HFF-Myc (cell line): ENCODE results near the gene ERAL1.

Source experiments
- DNase-seq: peaks from one replicate; pipeline ENCODE4 v3.0.0-alpha.2; 2011; ENCODE audit warnings: low read depth; ENCODE audit errors: extremely low read depth
- H3K4me3 ChIP-seq: replicated peaks from 2 replicates; pipeline ENCODE4 v1.5.1; 2011; ENCODE audit warnings: low read depth, mild to moderate bottlenecking, control low read depth, low read length
- TF ChIP-seq, protein P1 (sequence below): IDR thresholded peaks from 2 replicates; pipeline ENCODE4 v1.5.1; 2012; ENCODE audit warnings: mild to moderate bottlenecking, low read depth, low read length, control low read depth; ENCODE audit errors: missing control alignments

Gene ERAL1

DNA sequence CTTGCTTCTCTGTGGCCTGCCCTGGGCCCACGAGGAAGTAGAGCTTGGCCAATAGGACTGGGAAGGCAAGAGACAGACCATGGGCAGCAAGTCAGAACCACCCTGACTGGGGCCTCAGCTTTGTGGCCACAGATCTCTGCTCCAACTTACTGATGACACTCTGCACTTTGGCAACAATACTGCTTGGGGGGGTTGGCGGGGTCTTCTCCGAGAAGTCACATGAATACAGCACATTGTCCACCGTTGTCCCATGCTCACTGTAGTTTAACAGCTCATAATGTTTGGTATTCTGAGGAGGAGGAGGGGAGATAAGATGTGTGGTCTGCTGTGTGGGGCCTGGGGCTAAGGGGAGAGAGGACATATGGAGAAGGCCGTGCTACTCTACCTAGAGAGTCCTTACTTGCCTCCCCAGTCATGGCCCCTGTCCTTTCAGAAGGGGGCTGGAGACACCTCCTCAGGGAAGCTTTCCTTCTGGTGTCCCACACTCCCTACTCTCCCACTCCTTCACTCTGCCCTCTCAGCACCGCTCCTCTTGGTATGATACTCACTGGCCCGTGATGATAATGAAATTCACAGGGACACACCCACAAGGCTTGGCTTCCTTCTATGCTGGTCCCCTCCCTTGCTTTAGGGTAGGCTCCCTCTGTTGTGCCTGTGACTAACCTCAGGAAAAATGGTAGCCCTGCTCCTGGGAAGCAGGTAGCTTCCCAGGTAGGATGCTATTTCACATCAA is 52.1 kb downstream of the ERAL1 start:
- no peak overlapping the region for H3K4me3 ChIP-seq
- TF ChIP-seq, protein P1, sequence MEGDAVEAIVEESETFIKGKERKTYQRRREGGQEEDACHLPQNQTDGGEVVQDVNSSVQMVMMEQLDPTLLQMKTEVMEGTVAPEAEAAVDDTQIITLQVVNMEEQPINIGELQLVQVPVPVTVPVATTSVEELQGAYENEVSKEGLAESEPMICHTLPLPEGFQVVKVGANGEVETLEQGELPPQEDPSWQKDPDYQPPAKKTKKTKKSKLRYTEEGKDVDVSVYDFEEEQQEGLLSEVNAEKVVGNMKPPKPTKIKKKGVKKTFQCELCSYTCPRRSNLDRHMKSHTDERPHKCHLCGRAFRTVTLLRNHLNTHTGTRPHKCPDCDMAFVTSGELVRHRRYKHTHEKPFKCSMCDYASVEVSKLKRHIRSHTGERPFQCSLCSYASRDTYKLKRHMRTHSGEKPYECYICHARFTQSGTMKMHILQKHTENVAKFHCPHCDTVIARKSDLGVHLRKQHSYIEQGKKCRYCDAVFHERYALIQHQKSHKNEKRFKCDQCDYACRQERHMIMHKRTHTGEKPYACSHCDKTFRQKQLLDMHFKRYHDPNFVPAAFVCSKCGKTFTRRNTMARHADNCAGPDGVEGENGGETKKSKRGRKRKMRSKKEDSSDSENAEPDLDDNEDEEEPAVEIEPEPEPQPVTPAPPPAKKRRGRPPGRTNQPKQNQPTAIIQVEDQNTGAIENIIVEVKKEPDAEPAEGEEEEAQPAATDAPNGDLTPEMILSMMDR = no peak
- no peak for DNase-seq

DNA sequence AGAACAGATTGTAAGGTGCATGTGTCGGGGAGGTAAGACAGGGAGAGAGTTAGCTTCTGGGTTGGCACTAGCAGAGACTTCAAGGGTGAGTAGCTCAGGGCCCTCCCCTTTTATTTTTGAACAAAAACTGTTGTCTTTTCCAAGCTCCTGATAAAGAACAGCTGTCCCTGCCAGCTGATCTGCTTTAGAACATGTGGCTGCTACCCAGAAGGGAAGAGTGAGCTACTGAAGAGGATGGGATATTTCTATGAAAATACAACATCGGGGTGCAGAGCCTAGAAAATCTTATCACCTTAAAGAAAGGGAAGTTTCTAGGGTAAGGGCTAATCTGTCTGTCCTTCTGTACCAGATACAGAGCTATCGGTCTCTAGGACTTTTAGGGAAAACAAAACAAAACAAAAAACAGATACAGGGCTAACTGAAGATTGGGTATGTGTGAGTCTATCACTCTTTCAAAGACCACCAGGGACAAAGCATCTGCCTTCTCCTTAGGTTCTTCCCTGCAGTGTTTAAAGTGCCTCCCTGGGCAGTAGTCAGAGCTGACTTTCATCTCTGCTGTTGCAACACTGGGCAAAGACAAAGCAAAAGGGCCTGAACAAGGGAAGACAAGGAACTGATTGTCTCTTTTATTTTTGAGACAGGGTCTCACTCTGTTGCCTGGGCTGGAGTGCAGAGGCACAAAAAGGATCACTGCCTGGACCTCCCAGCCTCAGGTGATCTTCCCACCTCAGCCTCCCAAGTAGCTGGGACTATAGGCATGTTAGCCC is 53.1 kb downstream of the ERAL1 start:
- DNase-seq = no peak
- H3K4me3 ChIP-seq = no peak overlapping the region
- TF ChIP-seq, protein P1 = no peak

DNA sequence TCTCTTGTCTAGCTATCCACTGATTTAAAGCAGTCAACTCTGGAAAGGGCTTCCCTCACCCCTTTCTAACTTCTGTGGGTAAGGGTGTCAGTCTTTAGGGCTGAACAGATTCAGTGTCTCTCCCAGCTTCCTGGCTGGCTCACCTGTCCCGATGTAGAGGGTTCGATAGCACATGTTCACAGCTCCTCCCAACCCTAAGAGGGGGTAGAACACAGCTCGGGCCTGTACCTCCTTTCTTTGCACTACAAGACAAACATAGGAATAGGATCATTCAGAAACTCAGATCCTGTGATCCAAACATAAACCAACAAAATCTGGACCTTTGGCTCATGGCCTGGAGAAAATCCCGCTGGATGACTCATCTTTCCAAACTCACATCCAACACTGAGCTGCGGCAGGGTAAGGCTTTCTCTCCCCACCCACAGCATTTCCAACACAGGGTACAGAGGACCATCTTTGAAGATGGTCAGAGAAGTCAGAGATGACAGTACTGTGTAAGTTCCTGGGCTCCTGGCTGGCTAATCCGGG is 53.9 kb downstream of the ERAL1 start:
- peak; percentile 72 for DNase-seq
- H3K4me3 ChIP-seq = no peak overlapping the region
- TF ChIP-seq, protein P1 = no peak

- H3K4me3 ChIP-seq = no peak overlapping the region
- no peak for DNase-seq
- TF ChIP-seq, protein P1 = no peak
These were observed 55.7 kb downstream of the ERAL1 start for GRCh38 chr17:28910534-28910933.
